Measurements from ENCODE around the gene CNGA2.

CNGA2 gene

GRCh38 chrX:151789179-151789800 lies 54.7 kb downstream of the CNGA2 start:
- TF ChIP-seq ZNF274 (IDR thresholded peaks at IDR 0.05; ENCODE audit: low read depth, low read length) = no peak
- H3K4me3 ChIP-seq (ENCODE audit: low read length) = no peak overlapping the region

GRCh38 chrX:151790481-151791160 lies 56.1 kb downstream of the CNGA2 start:
- TF ChIP-seq ZNF274 (IDR thresholded peaks at IDR 0.05; ENCODE audit: low read depth, low read length) = no peak
- no peak overlapping the region for H3K4me3 ChIP-seq (ENCODE audit: low read length)

- H3K4me3 ChIP-seq (ENCODE audit: low read length) = no peak overlapping the region
- no peak for TF ChIP-seq ZNF274 (IDR thresholded peaks at IDR 0.05; ENCODE audit: low read depth, low read length)
These were observed 57.4 kb downstream of the CNGA2 start for GRCh38 chrX:151791961-151792360.

GRCh38 chrX:151792505-151792904 lies 58.0 kb downstream of the CNGA2 start:
- no peak overlapping the region for H3K4me3 ChIP-seq (ENCODE audit: low read length)
- TF ChIP-seq ZNF274 (IDR thresholded peaks at IDR 0.05; ENCODE audit: low read depth, low read length) = no peak

GRCh38 chrX:151793886-151794285 lies 59.3 kb downstream of the CNGA2 start:
- no peak for TF ChIP-seq ZNF274 (IDR thresholded peaks at IDR 0.05; ENCODE audit: low read depth, low read length)
- no peak overlapping the region for H3K4me3 ChIP-seq (ENCODE audit: low read length)
